Measurements from ENCODE around the gene HOMER2. TPM values are rescaled to one million over a fixed set of nuclear protein-coding genes. Genes with fewer than 3 reads are reported as not detected.
"Not testable (repeated sequence)": the region's sequence is repeated elsewhere in the genome, so short reads cannot be mapped to it uniquely, and the experiment has no call there.

Gene HOMER2
- total RNA-seq, 1 donor from 2014 or later = 32.1 TPM

GRCh38 chr15:82914396-82914795, 38.1 kb downstream of the HOMER2 start:
- Mint-ChIP-seq H3K4me1 (peaks cover 3% of the 10 kb centered on the region), H3K36me3 (ENCODE audit: low read depth) (no peaks in the 10 kb centered on the region), H3K9me3 (peaks cover 2% of the 10 kb centered on the region), H3K4me3 (no peak overlapping the region), H3K27me3 (peaks cover 9% of the 10 kb centered on the region), H3K27ac (no peak overlapping the region)
- intact Hi-C loops (cut with micrococcal nuclease) = no loop called here
- DNase-seq = no peak

GRCh38 chr15:82911458-82911857, 41.1 kb downstream of the HOMER2 start:
- H3K27ac Mint-ChIP-seq = no peak overlapping the region
- DNase-seq = no peak
- H3K36me3 Mint-ChIP-seq (ENCODE audit: low read depth) = no peaks in the 10 kb centered on the region
- intact Hi-C loops (cut with micrococcal nuclease) = no loop called here
- H3K4me3 Mint-ChIP-seq = no peak overlapping the region
- H3K27me3 Mint-ChIP-seq = peaks cover 21% of the 10 kb centered on the region
- H3K4me1 Mint-ChIP-seq = peaks cover 3% of the 10 kb centered on the region
- peaks cover 16% of the 10 kb centered on the region for H3K9me3 Mint-ChIP-seq

DNA sequence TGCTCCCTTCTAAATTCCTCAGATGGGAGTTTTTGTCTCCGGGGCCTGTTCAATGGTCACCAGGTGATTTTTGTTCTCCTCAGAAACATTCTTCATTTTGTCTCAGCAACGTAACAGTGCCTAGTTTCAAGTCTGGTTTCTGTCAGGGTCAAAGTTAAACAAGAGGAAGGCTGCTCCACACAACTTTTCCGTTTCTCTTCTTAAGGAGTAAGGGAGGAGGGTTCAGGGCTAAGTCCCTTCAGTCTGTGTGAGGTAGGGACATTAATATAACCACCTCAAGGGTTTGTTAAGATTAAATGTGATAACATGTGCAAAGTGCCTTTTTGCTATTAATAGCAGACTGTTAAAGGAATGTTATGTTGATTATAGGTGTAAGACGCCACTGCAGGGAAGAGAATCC, 41.8 kb downstream of the HOMER2 start:
- Mint-ChIP-seq H3K4me3 (no peak overlapping the region), H3K9me3 (peaks cover 16% of the 10 kb centered on the region), H3K36me3 (ENCODE audit: low read depth) (no peaks in the 10 kb centered on the region), H3K4me1 (peaks cover 3% of the 10 kb centered on the region), H3K27me3 (peaks cover 21% of the 10 kb centered on the region), H3K27ac (no peak overlapping the region)
- no peak for DNase-seq
- intact Hi-C loops (cut with micrococcal nuclease) = no loop called here

DNA sequence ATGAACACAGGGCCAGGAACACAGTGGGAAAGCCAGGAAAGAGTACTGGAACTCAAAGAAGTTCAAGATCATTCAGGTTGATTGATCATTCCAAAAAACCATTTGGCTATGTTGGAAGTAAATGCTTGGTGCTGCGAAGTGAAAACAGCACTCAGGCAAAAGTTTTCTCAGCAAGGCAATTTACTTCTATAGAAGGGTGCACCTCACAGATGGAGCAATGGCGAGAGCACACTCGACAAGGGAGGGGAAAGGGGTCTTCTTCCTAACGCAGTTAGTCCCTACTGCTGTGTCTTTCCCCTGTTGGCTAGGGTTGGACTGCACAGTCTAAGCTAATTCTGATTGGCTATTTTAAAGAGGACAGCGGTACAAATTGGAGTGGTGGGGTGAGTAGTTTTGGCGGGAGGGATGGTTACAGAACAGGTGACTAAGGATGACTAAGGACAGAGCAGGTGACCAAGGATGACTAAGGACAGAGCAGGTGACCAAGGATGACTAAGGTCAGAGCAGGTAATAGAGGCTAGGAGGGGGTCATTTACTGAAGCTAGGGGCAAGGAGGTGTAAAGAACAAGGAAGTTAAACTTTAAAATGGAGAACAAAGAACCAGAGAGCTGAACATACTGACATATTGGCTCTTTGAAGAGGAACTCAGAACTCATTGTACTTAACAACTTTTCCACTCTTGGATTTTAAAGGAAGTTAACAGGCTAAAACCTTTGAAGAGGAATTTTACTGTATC, 43.3 kb downstream of the HOMER2 start:
- H3K9me3 Mint-ChIP-seq = peaks cover 16% of the 10 kb centered on the region
- DNase-seq = no peak
- no peak overlapping the region for H3K4me3 Mint-ChIP-seq
- peaks cover 3% of the 10 kb centered on the region for H3K4me1 Mint-ChIP-seq
- H3K27me3 Mint-ChIP-seq = peaks cover 21% of the 10 kb centered on the region
- intact Hi-C loops (cut with micrococcal nuclease) = no loop called here
- H3K36me3 Mint-ChIP-seq (ENCODE audit: low read depth) = no peaks in the 10 kb centered on the region
- H3K27ac Mint-ChIP-seq = no peak overlapping the region

DNA sequence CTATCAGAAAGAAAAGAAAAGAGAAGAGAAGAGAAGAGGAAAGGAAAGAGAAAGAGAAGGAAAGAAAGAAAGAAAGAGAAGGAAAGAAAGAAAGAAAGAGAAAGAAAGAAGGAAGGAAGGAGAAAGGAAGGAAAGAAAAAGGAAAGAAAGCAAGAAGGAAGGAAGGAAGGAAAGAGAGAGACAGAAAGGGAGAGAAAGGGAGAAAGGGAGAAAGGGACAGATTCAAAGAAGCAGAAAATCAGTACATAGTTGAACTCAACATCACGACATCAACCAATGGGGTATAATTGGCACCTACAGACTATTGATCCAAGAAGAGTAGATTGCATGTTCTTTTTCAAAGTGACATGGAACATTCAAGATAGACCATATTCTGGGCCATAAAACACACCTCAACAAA, 45.2 kb downstream of the HOMER2 start:
- no peak for DNase-seq
- Mint-ChIP-seq H3K4me1 (peaks cover 3% of the 10 kb centered on the region), H3K9me3 (peaks cover 16% of the 10 kb centered on the region), H3K4me3 (no peak overlapping the region), H3K27ac (no peak overlapping the region), H3K27me3 (peaks cover 21% of the 10 kb centered on the region), H3K36me3 (ENCODE audit: low read depth) (no peaks in the 10 kb centered on the region)
- intact Hi-C loops (cut with micrococcal nuclease) = no loop called here

DNA sequence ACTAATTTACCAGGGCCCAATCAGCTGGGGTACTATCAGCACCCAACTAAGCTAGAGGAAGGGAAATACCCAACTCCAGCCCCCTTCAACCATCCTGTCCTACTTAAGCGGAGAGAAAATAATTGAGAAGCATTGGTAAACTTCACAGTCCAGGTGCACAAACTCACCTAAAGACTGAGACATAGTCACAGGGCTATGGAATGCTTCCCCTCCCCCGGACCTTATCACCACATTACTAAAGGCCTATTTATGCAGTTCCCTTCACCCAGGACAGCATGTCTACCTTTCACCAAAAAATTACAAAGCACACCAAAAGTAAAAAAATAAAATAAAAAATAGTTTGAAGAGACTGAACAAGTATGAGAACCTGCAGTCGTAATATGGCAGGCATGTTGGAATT, 47.9 kb downstream of the HOMER2 start:
- Mint-ChIP-seq H3K27me3 (peaks cover 13% of the 10 kb centered on the region), H3K4me3 (no peak overlapping the region), H3K4me1 (no peaks in the 10 kb centered on the region), H3K27ac (no peak overlapping the region), H3K9me3 (peaks cover 16% of the 10 kb centered on the region), H3K36me3 (ENCODE audit: low read depth) (no peaks in the 10 kb centered on the region)
- DNase-seq = no peak
- intact Hi-C loops (cut with micrococcal nuclease) = no loop called here

- peaks cover 10% of the 10 kb centered on the region for H3K27me3 Mint-ChIP-seq
- peaks cover 8% of the 10 kb centered on the region for H3K9me3 Mint-ChIP-seq
- H3K36me3 Mint-ChIP-seq (ENCODE audit: low read depth) = no peaks in the 10 kb centered on the region
- intact Hi-C loops (cut with micrococcal nuclease) = no loop called here
- no peaks in the 10 kb centered on the region for H3K4me1 Mint-ChIP-seq
- no peak for DNase-seq
- H3K27ac Mint-ChIP-seq = no peak overlapping the region
- no peak overlapping the region for H3K4me3 Mint-ChIP-seq
These were observed 49.0 kb downstream of the HOMER2 start for GRCh38 chr15:82903511-82903910.

GRCh38 chr15:82901114-82901805, 51.3 kb downstream of the HOMER2 start:
- Mint-ChIP-seq H3K27ac (no peak overlapping the region), H3K27me3 (peaks cover 2% of the 10 kb centered on the region), H3K4me1 (peaks cover 2% of the 10 kb centered on the region), H3K4me3 (no peak overlapping the region), H3K36me3 (ENCODE audit: low read depth) (no peaks in the 10 kb centered on the region), H3K9me3 (no peaks in the 10 kb centered on the region)
- intact Hi-C loops (cut with micrococcal nuclease) = no loop called here
- DNase-seq = no peak

- H3K27ac Mint-ChIP-seq = no peak overlapping the region
- peaks cover 2% of the 10 kb centered on the region for H3K27me3 Mint-ChIP-seq
- no peaks in the 10 kb centered on the region for H3K36me3 Mint-ChIP-seq (ENCODE audit: low read depth)
- intact Hi-C loops (cut with micrococcal nuclease) = no loop called here
- H3K4me1 Mint-ChIP-seq = peaks cover 2% of the 10 kb centered on the region
- H3K4me3 Mint-ChIP-seq = no peak overlapping the region
- DNase-seq = no peak
- H3K9me3 Mint-ChIP-seq = no peaks in the 10 kb centered on the region
These were observed 51.9 kb downstream of the HOMER2 start for GRCh38 chr15:82900511-82901060.

DNA sequence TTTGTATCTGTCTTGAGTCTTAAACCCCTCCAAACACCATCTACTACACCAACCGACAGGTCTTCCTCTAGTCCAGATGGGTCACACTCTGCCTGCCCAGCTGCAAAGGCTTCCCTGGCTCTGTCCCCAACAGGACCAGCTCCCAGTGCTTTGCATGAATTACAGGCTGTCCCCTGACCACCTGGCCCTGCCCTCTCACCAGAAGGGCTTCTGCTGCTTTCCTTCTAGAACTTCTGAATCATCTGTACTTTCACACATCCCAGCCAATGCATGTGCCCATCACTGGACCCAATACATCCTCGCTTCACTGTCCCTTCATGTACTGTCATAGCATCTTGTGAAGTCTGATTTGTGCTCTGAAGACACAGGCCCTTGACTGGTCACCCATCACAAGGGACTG, 53.6 kb downstream of the HOMER2 start:
- Mint-ChIP-seq H3K4me3 (no peak overlapping the region), H3K27me3 (peaks cover 2% of the 10 kb centered on the region), H3K4me1 (peaks cover 2% of the 10 kb centered on the region), H3K27ac (no peak overlapping the region), H3K9me3 (no peaks in the 10 kb centered on the region), H3K36me3 (ENCODE audit: low read depth) (no peaks in the 10 kb centered on the region)
- intact Hi-C loops (cut with micrococcal nuclease) = no loop called here
- DNase-seq = no peak

DNA sequence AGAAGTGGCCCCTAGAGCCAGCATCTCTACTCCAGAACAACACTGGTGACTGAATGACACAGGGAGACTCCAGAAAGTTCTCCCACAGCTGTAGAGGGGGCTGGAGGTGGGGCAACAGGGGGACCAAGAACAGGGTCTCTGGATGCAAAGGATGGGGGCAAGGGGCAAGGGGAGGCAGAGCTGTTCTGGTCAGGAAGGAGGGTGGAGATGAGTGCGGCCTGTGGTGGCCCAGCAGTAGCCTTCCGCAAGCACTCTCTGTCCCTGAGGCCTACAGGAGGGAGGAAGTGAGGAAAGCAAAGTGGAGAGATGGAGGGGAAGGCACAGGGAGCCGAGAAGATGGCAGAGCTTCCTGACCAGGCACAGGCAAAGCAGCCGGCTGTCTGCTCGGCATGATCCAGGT, 56.5 kb downstream of the HOMER2 start:
- no peak for DNase-seq
- peaks cover 2% of the 10 kb centered on the region for H3K4me1 Mint-ChIP-seq
- peaks cover 2% of the 10 kb centered on the region for H3K27me3 Mint-ChIP-seq
- no peak overlapping the region for H3K4me3 Mint-ChIP-seq
- intact Hi-C loops (cut with micrococcal nuclease) = no loop called here
- H3K9me3 Mint-ChIP-seq = no peaks in the 10 kb centered on the region
- H3K27ac Mint-ChIP-seq = no peak overlapping the region
- no peaks in the 10 kb centered on the region for H3K36me3 Mint-ChIP-seq (ENCODE audit: low read depth)

GRCh38 chr15:82894971-82895520, 57.5 kb downstream of the HOMER2 start:
- H3K27ac Mint-ChIP-seq = no peak overlapping the region
- intact Hi-C loops (cut with micrococcal nuclease) = no loop called here
- DNase-seq = no peak
- H3K27me3 Mint-ChIP-seq = peaks cover 2% of the 10 kb centered on the region
- H3K4me1 Mint-ChIP-seq = peaks cover 2% of the 10 kb centered on the region
- no peaks in the 10 kb centered on the region for H3K36me3 Mint-ChIP-seq (ENCODE audit: low read depth)
- no peak overlapping the region for H3K4me3 Mint-ChIP-seq
- H3K9me3 Mint-ChIP-seq = no peaks in the 10 kb centered on the region

DNA sequence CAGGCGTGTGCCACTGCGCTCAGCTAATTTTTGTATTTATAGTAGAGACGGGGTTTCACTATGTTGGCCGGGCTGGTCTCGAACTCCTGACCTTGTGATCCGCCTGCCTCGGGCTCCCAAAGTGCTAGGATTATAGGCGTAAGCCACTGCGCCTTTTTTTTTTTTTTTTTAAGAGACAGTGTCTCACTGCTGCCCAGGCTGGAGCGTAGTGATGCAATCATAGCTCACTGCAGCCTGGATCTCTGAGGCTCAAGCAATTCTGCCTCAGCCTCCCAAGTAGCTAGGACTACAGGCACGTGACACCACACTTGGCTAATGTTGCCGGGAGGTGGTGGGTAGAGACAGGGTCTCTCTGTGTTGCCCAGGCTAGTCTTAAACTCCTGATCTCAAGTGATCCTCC, 59.0 kb downstream of the HOMER2 start:
- H3K27ac Mint-ChIP-seq; H3K27me3 Mint-ChIP-seq; DNase-seq; H3K9me3 Mint-ChIP-seq; H3K36me3 Mint-ChIP-seq (ENCODE audit: low read depth); H3K4me1 Mint-ChIP-seq; intact Hi-C loops (cut with micrococcal nuclease); H3K4me3 Mint-ChIP-seq: not testable (repeated sequence)

DNA sequence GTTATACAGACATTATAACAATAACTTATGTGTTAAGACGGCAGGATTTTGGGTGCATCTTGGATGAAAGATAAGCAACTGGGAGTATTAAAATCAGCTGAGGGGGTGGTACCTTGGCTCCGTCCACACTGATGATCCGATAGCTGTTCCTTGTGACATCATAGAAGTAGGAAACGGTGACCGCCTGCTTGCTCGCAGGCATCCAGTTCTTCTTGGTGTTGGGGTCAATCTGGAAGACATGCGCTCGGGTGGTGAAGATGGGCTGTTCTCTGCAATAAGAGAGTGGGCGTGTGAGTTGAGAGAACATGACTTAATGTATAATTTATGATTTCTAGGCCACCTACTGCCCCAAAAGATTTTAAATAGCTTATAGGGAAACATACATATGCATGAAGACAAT, 59.9 kb downstream of the HOMER2 start:
- Mint-ChIP-seq H3K27me3 (no peaks in the 10 kb centered on the region), H3K36me3 (ENCODE audit: low read depth) (no peaks in the 10 kb centered on the region), H3K9me3 (no peaks in the 10 kb centered on the region), H3K4me1 (no peaks in the 10 kb centered on the region), H3K27ac (no peak overlapping the region), H3K4me3 (no peak overlapping the region)
- intact Hi-C loops (cut with micrococcal nuclease) = no loop called here
- DNase-seq = no peak
